H1 (cell line): ENCODE results near the gene CTIF.

Experiments
- BCL11A ChIP-seq, 2 experiments: IDR thresholded peaks; one replicate each; pipeline ENCODE4 v1.6.1; 2011; ENCODE audit warnings: low read depth in 2 of 2, low read length in 2 of 2, mild to moderate bottlenecking in 2 of 2
- CBX8 ChIP-seq: fragments of 300-800, 300-1000 bp; sonication (generic); IDR thresholded peaks from 2 replicates; pipeline ENCODE4 v1.7.1; 2016; ENCODE audit warnings: low read depth, low read length, borderline replicate concordance
- CTCF ChIP-seq, 3 experiments: IDR thresholded peaks; 1 replicate in 2 of 3; 2 replicates in 1 of 3; pipeline versions ENCODE4 v1.5.1 to v1.6.1; 2011; ENCODE audit warnings: low read length in 3 of 3, mild to moderate bottlenecking in 3 of 3, inconsistent platforms in 2 of 3, low read depth in 1 of 3, moderate library complexity in 1 of 3; ENCODE audit not compliant: insufficient read depth in 1 of 3; ENCODE audit errors: control extremely low read depth in 1 of 3
- EGR1 ChIP-seq: IDR thresholded peaks from 2 replicates; pipeline ENCODE4 v1.6.1; 2011; ENCODE audit warnings: low read depth, low read length, borderline replicate concordance
- EP300 ChIP-seq, 2 experiments: IDR thresholded peaks; 1 replicate in 1 of 2; 2 replicates in 1 of 2; pipeline ENCODE4 v1.6.1; 2011 to 2012; ENCODE audit warnings: low read depth in 2 of 2, low read length in 2 of 2, mild to moderate bottlenecking in 2 of 2, borderline replicate concordance in 1 of 2, inconsistent platforms in 1 of 2, moderate library complexity in 1 of 2
- EZH2 ChIP-seq: fragments of 200-600 bp; sonication (generic); IDR thresholded peaks from 2 replicates; pipeline ENCODE4 v1.7.1; 2012; ENCODE audit warnings: low read depth, mild to moderate bottlenecking, moderate library complexity, low read length, inconsistent platforms; ENCODE audit not compliant: severe bottlenecking
- JUND ChIP-seq: IDR thresholded peaks from 2 replicates; pipeline ENCODE4 v1.6.1; 2011; ENCODE audit warnings: mild to moderate bottlenecking, improper control_type of control experiment, low read length
- POLR2A ChIP-seq, 2 experiments: IDR thresholded peaks; 1 replicate in 1 of 2; 2 replicates in 1 of 2; pipeline ENCODE4 v1.6.1; 2011; ENCODE audit warnings: low read depth in 2 of 2, low read length in 2 of 2, mild to moderate bottlenecking in 2 of 2; ENCODE audit errors: control extremely low read depth in 1 of 2
- POLR2AphosphoS5 ChIP-seq: IDR thresholded peaks from 2 replicates; pipeline ENCODE4 v1.6.1; 2011; ENCODE audit warnings: low read depth, low read length
- SIRT6 ChIP-seq: IDR thresholded peaks from one replicate; pipeline ENCODE4 v1.7.1; 2012; ENCODE audit warnings: low read length, inconsistent platforms
- SP1 ChIP-seq: IDR thresholded peaks from 2 replicates; pipeline ENCODE4 v1.6.1; 2011; ENCODE audit warnings: low read depth, low read length
- ZNF274 ChIP-seq: IDR thresholded peaks from 2 replicates; pipeline ENCODE4 v1.7.0; 2012; ENCODE audit warnings: low read length, borderline replicate concordance; ENCODE audit errors: extremely low read depth
- TF ChIP-seq, protein P1 (sequence below): IDR thresholded peaks from 2 replicates; pipeline ENCODE4 v1.6.1; 2012; ENCODE audit warnings: inconsistent platforms

DNA sequence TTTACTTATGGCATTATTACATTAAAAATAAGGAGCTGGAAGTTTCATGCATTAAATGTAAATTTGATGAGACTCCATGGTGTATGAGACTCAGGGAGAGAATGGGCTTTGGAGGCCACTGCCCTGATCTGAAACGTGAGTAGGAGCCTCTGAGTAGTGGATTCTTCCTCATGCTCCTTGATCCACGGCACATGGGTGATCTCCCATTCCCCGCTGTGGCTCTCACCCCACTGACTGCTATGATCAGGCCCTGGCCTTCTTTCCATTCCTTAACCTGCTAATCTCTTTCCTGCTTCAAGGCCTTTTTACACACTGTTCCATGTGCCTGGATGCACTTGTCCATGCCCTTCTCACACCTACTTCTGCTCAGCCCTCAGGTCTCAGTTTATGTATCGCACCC is 343.5 kb downstream of the CTIF start:
- no peak for TF ChIP-seq POLR2AphosphoS5
- no peak for TF ChIP-seq EGR1
- no peak for TF ChIP-seq EP300 (IDR thresholded peaks at IDR 0.05; ENCODE audit: borderline replicate concordance in 1 of 2, low read depth in 2 of 2, low read length in 2 of 2)
- TF ChIP-seq CBX8 = no peak
- TF ChIP-seq POLR2A (IDR thresholded peaks at IDR 0.05; ENCODE audit: control extremely low read depth in 1 of 2, low read depth in 2 of 2, low read length in 2 of 2) = no peak
- no peak for TF ChIP-seq ZNF274
- TF ChIP-seq EZH2 = no peak
- TF ChIP-seq CTCF (IDR thresholded peaks at IDR 0.05; ENCODE audit: control extremely low read depth in 1 of 3, insufficient read depth in 1 of 3, low read depth in 1 of 3, low read length in 3 of 3) = no peak
- no peak for TF ChIP-seq BCL11A (IDR thresholded peaks at IDR 0.05; ENCODE audit: low read depth in 2 of 2, low read length in 2 of 2)
- TF ChIP-seq SP1 = no peak
- TF ChIP-seq JUND = no peak
- TF ChIP-seq SIRT6 = no peak
- TF ChIP-seq, protein P1, sequence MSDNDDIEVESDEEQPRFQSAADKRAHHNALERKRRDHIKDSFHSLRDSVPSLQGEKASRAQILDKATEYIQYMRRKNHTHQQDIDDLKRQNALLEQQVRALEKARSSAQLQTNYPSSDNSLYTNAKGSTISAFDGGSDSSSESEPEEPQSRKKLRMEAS = no peak
